H1 (cell line): ENCODE data around the gene RIPOR1. TPM values are rescaled to one million over a fixed set of nuclear protein-coding genes. Genes with fewer than 3 reads are reported as not detected.

Experiments used
- CTCF ChIA-PET: fragments of 300-600 bp; sonication (Branson Sonifier 250); formaldehyde crosslinking; loops from one replicate; lab custom pipeline; 2021; ENCODE audit not compliant: partially characterized antibody; lab: Charles Lee
- POLR2A ChIA-PET: fragments of 300-600 bp; sonication (Branson Sonifier 250); formaldehyde crosslinking; loops from one replicate; lab custom pipeline; 2021; ENCODE audit warnings: inconsistent platforms; ENCODE audit not compliant: partially characterized antibody; lab: Charles Lee
- DNase-seq, 2 experiments: peaks; one replicate each; pipeline versions ENCODE4 v3.0.0 to v3.0.0-alpha.2; 2010 to 2022; ENCODE audit warnings: low spot score in 2 of 2, low read depth in 1 of 2, mixed read lengths in 1 of 2
- FAIRE-seq: peaks from 2 replicates; lab custom pipeline; 2011; peaks lifted over from hg19 to GRCh38; lab: Jason Lieb, UNC
- H2AFZ ChIP-seq: 2 replicates; pipeline ENCODE4 v1.8.1; 2012; ENCODE audit warnings: low read length, inconsistent platforms
- H2AK5ac ChIP-seq: 2 replicates; pipeline ENCODE4 v1.6.1; 2013; ENCODE audit warnings: low read depth, low read length
- H2BK120ac ChIP-seq: replicated peaks from 2 replicates; pipeline ENCODE3; 2013; ENCODE audit warnings: low read depth, low read length, inconsistent platforms
- H2BK12ac ChIP-seq: 2 replicates; pipeline ENCODE4 v1.6.1; 2013; ENCODE audit warnings: low read depth, low read length
- H2BK15ac ChIP-seq: 2 replicates; pipeline ENCODE4 v1.6.1; 2013; ENCODE audit warnings: low read length
- H2BK20ac ChIP-seq: 2 replicates; pipeline ENCODE4 v1.6.1; 2013; ENCODE audit warnings: low read length
- H2BK5ac ChIP-seq: 2 replicates; pipeline ENCODE4 v1.6.1; 2013; ENCODE audit warnings: low read depth, low read length
- H3K14ac ChIP-seq: 2 replicates; pipeline ENCODE4 v1.6.1; 2013; ENCODE audit warnings: inconsistent platforms; ENCODE audit not compliant: insufficient read length
- H3K18ac ChIP-seq: 2 replicates; pipeline ENCODE4 v1.6.1; 2013; ENCODE audit warnings: low read length; ENCODE audit errors: extremely low read depth
- H3K23ac ChIP-seq: 2 replicates; pipeline ENCODE4 v1.6.1; 2013; ENCODE audit warnings: inconsistent platforms; ENCODE audit not compliant: insufficient read length
- H3K23me2 ChIP-seq: 2 replicates; pipeline ENCODE4 v1.6.1; 2013; ENCODE audit warnings: low read depth, low read length
- H3K27ac ChIP-seq: 2 replicates; pipeline ENCODE4 v1.6.1; 2011; ENCODE audit warnings: low read depth, low read length, inconsistent platforms
- H3K27me3 ChIP-seq, 4 experiments: replicated peaks in 1 of 4; 1 replicate in 1 of 4; 2 replicates in 3 of 4; pipeline versions ENCODE4 v1.6.1 to v1.8.1; 2011 to 2013; ENCODE audit warnings: low read length in 3 of 4, mild to moderate bottlenecking in 3 of 4, inconsistent platforms in 2 of 4, mixed read lengths in 2 of 4, moderate library complexity in 1 of 4; ENCODE audit not compliant: control insufficient read depth in 3 of 4, insufficient read depth in 3 of 4; ENCODE audit errors: extremely low read depth in 1 of 4
- H3K36me3 ChIP-seq, 4 experiments: 2 replicates each; pipeline versions ENCODE4 v1.6.1 to v1.8.1; 2011 to 2013; ENCODE audit warnings: mild to moderate bottlenecking in 4 of 4, low read length in 3 of 4, moderate library complexity in 2 of 4, control low read depth in 1 of 4, inconsistent platforms in 1 of 4; ENCODE audit not compliant: insufficient read depth in 4 of 4, control insufficient read depth in 2 of 4
- H3K4ac ChIP-seq: replicated peaks from 2 replicates; pipeline ENCODE3; 2013; ENCODE audit warnings: low read length, low read depth, mixed read lengths, inconsistent platforms; ENCODE audit not compliant: insufficient read length
- H3K4me1 ChIP-seq, 4 experiments: replicated peaks in 1 of 4; 1 replicate in 1 of 4; 2 replicates in 3 of 4; pipeline versions ENCODE4 v1.6.1 to v1.8.1; 2011 to 2013; ENCODE audit warnings: low read length in 3 of 4, inconsistent platforms in 2 of 4, mixed read lengths in 1 of 4; ENCODE audit not compliant: insufficient read depth in 4 of 4, control insufficient read depth in 3 of 4
- H3K4me2 ChIP-seq, 2 experiments: 2 replicates each; pipeline versions ENCODE4 v1.6.1 to v1.8.1; 2011 to 2013; ENCODE audit warnings: low read depth in 2 of 2, low read length in 2 of 2, control low read depth in 1 of 2, inconsistent platforms in 1 of 2, mild to moderate bottlenecking in 1 of 2; ENCODE audit not compliant: insufficient read depth in 1 of 2
- H3K4me3 ChIP-seq, 4 experiments: fragments of 200-600, 300-600 bp in 1 of 4; sonication (generic), shearing (Covaris generic), sonication (Bioruptor Twin) in 1 of 4; 2 replicates each; pipeline versions ENCODE4 v1.5.1 to v1.8.1; 2011 to 2016; ENCODE audit warnings: low read length in 4 of 4, low read depth in 3 of 4, control low read depth in 2 of 4, inconsistent platforms in 2 of 4, mild to moderate bottlenecking in 2 of 4, mixed read lengths in 1 of 4, moderate library complexity in 1 of 4; ENCODE audit not compliant: insufficient read depth in 2 of 4; ENCODE audit errors: extremely low read depth in 1 of 4
- H3K56ac ChIP-seq: replicated peaks from 2 replicates; pipeline ENCODE3; 2013; ENCODE audit warnings: low read depth, mild to moderate bottlenecking, mixed read lengths, low read length, inconsistent platforms; ENCODE audit not compliant: insufficient read length
- H3K79me1 ChIP-seq: 2 replicates; pipeline ENCODE4 v1.6.1; 2013; ENCODE audit warnings: low read depth, low read length, control low read depth
- H3K79me2 ChIP-seq, 2 experiments: 2 replicates each; pipeline versions ENCODE4 v1.6.1 to v1.8.1; 2012 to 2013; ENCODE audit warnings: low read length in 2 of 2, mild to moderate bottlenecking in 2 of 2, inconsistent platforms in 1 of 2; ENCODE audit not compliant: insufficient read depth in 2 of 2, control insufficient read depth in 1 of 2
- H3K9ac ChIP-seq, 4 experiments: replicated peaks in 1 of 4; 1 replicate in 1 of 4; 2 replicates in 3 of 4; pipeline versions ENCODE4 v1.6.1 to v1.8.1; 2011 to 2013; ENCODE audit warnings: low read depth in 3 of 4, low read length in 3 of 4, control low read depth in 2 of 4, mild to moderate bottlenecking in 2 of 4, moderate library complexity in 2 of 4, inconsistent platforms in 1 of 4; ENCODE audit errors: extremely low read depth in 1 of 4
- H3K9me3 ChIP-seq, 2 experiments: 2 replicates each; pipeline versions ENCODE4 v1.6.1 to v1.8.1; 2012 to 2013; ENCODE audit warnings: mild to moderate bottlenecking in 2 of 2, moderate library complexity in 2 of 2, control low read depth in 1 of 2, inconsistent platforms in 1 of 2, low read depth in 1 of 2, low read length in 1 of 2, mixed read lengths in 1 of 2; ENCODE audit not compliant: insufficient read depth in 2 of 2
- H4K20me1 ChIP-seq, 2 experiments: replicated peaks in 1 of 2; 2 replicates each; pipeline versions ENCODE3 to v1.8.1; 2011 to 2013; ENCODE audit warnings: inconsistent platforms in 2 of 2, low read length in 2 of 2, mild to moderate bottlenecking in 1 of 2; ENCODE audit not compliant: insufficient read depth in 2 of 2, control insufficient read depth in 1 of 2
- H4K5ac ChIP-seq: 2 replicates; pipeline ENCODE4 v1.6.1; 2013; ENCODE audit warnings: low read length, low read depth, mixed read lengths, inconsistent platforms; ENCODE audit not compliant: insufficient read length
- H4K8ac ChIP-seq: 2 replicates; pipeline ENCODE4 v1.8.0; 2013; ENCODE audit warnings: mild to moderate bottlenecking, moderate library complexity, low read length, inconsistent platforms; ENCODE audit not compliant: insufficient read depth; ENCODE audit errors: extremely low read depth
- H4K91ac ChIP-seq: replicated peaks from 2 replicates; pipeline ENCODE3; 2013; ENCODE audit warnings: low read length, mixed read lengths, inconsistent platforms; ENCODE audit not compliant: insufficient read length
- CHD2 ChIP-seq: IDR thresholded peaks from 2 replicates; pipeline ENCODE4 v1.6.1; 2012; ENCODE audit warnings: low read length, improper control_type of control experiment
- POLR2A ChIP-seq, 2 experiments: IDR thresholded peaks; 1 replicate in 1 of 2; 2 replicates in 1 of 2; pipeline ENCODE4 v1.6.1; 2011; ENCODE audit warnings: low read depth in 2 of 2, low read length in 2 of 2, mild to moderate bottlenecking in 2 of 2; ENCODE audit errors: control extremely low read depth in 1 of 2
- RFX5 ChIP-seq: IDR thresholded peaks from 2 replicates; pipeline ENCODE4 v1.6.1; 2011; ENCODE audit warnings: low read depth, low read length, improper control_type of control experiment, borderline replicate concordance
- SP4 ChIP-seq: IDR thresholded peaks from 2 replicates; pipeline ENCODE4 v1.6.1; 2012; ENCODE audit warnings: low read length, inconsistent platforms
- SRF ChIP-seq: IDR thresholded peaks from 2 replicates; pipeline ENCODE4 v1.6.1; 2011; ENCODE audit warnings: mild to moderate bottlenecking, low read depth, low read length, moderate library complexity
- TBP ChIP-seq: IDR thresholded peaks from 2 replicates; pipeline ENCODE4 v1.6.1; 2011; ENCODE audit warnings: low read depth, low read length, improper control_type of control experiment
- WGBS, 2 experiments: shearing (Covaris generic) in 1 of 2; methylation state at CpG; one replicate each; pipeline versions ENCODE4 v1.1.6 to v1.1.7; 2013 to 2015; ENCODE audit warnings: low lambda C conversion rate in 2 of 2, mixed read lengths in 2 of 2, inconsistent platforms in 1 of 2, low coverage in 1 of 2, missing lambda C conversion rate in 1 of 2; ENCODE audit not compliant: insufficient replicate concordance in 2 of 2, insufficient coverage in 1 of 2, insufficient read length in 1 of 2; ENCODE audit errors: extremely low coverage in 1 of 2, missing lambda C conversion rate in 1 of 2; 5-methylcytosine and 5-hydroxymethylcytosine counted together
- polyA plus RNA-seq, 7 experiments: library from polyadenylated mRNA; depleted of rRNA in 3 of 7; stranded (reverse) in 5 of 7; unstranded in 2 of 7; fragments of >200 nt in 5 of 7; fragments of 200-250 nt in 2 of 7; gene quantifications; 1 replicate in 5 of 7; 2 replicates in 1 of 7; 4 replicates in 1 of 7; pipeline versions ENCODE4 v1.2.1 to v1.2.3, GENCODE V29; 2011 to 2013; ENCODE audit warnings: missing spikeins in 2 of 7, mixed read lengths in 2 of 7
- total RNA-seq: library from RNA; stranded (reverse); fragmentation: NEBNext Ultra II Directional; extraction: Animal tissue kit (Norgen Biotek cat#: 25700); gene quantifications from 2 replicates; pipeline ENCODE4 v1.2.1, GENCODE V29; 2021

Gene RIPOR1
- total and polyA plus RNA-seq, 2 of the 8 experiments (the other 6 are each of a cell fraction or from before 2014, with no cell fraction given), result 2.7 to 10.1 TPM

DNA sequence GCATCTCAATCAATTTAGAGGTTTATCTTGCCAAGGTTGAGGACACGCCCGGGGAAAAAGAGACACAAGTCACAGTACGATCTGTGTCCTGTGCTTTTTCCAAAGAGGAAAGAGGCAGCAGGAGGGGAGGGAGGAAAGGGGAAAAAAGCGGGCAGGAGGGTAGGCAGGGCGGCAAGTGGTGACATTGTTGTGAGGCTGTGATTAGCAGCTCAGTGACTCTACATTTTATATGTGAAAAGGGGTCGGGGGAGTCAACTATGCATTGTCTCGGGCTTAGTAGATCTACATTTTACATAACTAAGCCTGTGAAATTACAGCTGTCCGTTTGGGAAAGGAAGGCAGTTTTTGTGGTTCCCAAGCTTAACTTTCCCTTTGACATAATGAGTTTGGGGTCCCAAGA is 22.2 kb upstream of the RIPOR1 start:
- H3K79me2 ChIP-seq, result no peaks in the 10 kb centered on the region
- WGBS, 2 experiments, result 48% methylated on average over 8 of the region's 8 CpGs; no CpG with 5 or more reads in 1 of the 2 experiments
- H3K9me3 ChIP-seq, result no peaks in the 10 kb centered on the region
- H3K79me1 ChIP-seq, result no peaks in the 10 kb centered on the region
- H2AK5ac ChIP-seq, result no peak overlapping the region
- no peak overlapping the region for H4K91ac ChIP-seq
- no peak overlapping the region for H3K56ac ChIP-seq
- H2BK120ac ChIP-seq, result no peak overlapping the region
- no peak overlapping the region for H3K23ac ChIP-seq
- no peaks in the 10 kb centered on the region; a peak in 4 of 7 replicates for H3K27me3 ChIP-seq
- H2BK12ac ChIP-seq, result no peak overlapping the region
- no peak overlapping the region for H3K4me3 ChIP-seq
- H3K4me1 ChIP-seq, result peaks cover 0 to 4% (median 2%) of the 10 kb centered on the region in 4 experiments; a peak in 3 of 7 replicates
- no peak overlapping the region for H2BK5ac ChIP-seq
- no peak overlapping the region for H3K9ac ChIP-seq
- no peaks in the 10 kb centered on the region for H4K20me1 ChIP-seq
- no peak overlapping the region for H2BK20ac ChIP-seq
- H4K5ac ChIP-seq, result no peak overlapping the region
- H4K8ac ChIP-seq, result no peak overlapping the region
- no peak for FAIRE-seq
- ChIA-PET POLR2A (interaction anchor here (1.0 to 1.3 kb wide), 2 partner anchors 11 to 17 kb away, joined by 3 read pairs; no protein-coding TSS in a partner anchor), CTCF (interaction anchor here (0.8 to 21.5 kb wide), 5 partner anchors 7 to 246 kb away, joined by 3 to 335 read pairs (median 4); no protein-coding TSS in a partner anchor)
- H3K36me3 ChIP-seq, result no peaks in the 10 kb centered on the region
- no peak overlapping the region for H3K4ac ChIP-seq
- H2BK15ac ChIP-seq, result no peak overlapping the region
- H3K23me2 ChIP-seq, result no peaks in the 10 kb centered on the region
- H3K27ac ChIP-seq, result no peak overlapping the region
- no peak overlapping the region for H3K18ac ChIP-seq
- H3K4me2 ChIP-seq, result peak overlapping the region in 1 of 2 experiments; percentile 35; a peak in 2 of 4 replicates
- H3K14ac ChIP-seq, result no peak overlapping the region
- DNase-seq, result no peak
- no peak overlapping the region for H2AFZ ChIP-seq
- TF ChIP-seq TBP, result no peak
- no peak for TF ChIP-seq RFX5
- no peak for TF ChIP-seq SP4
- TF ChIP-seq POLR2A (IDR thresholded peaks at IDR 0.05; ENCODE audit: control extremely low read depth in 1 of 2, low read depth in 2 of 2, low read length in 2 of 2), result no peak
- no peak for TF ChIP-seq CHD2
- TF ChIP-seq SRF, result no peak
